WERI-Rb-1 (cell line): ENCODE data around the gene C1orf21.

Experiments used
- DNase-seq: peaks from one replicate; pipeline ENCODE4 v3.0.0-alpha.2; 2020
- H3K27ac ChIP-seq: fragments of 250-450 bp; sonication (Bioruptor Pico); 2 replicates; pipeline ENCODE4 v1.5.1; 2020; ENCODE audit warnings: mild to moderate bottlenecking, moderate library complexity
- H3K27me3 ChIP-seq: fragments of 250-450 bp; sonication (Bioruptor Pico); 2 replicates; pipeline ENCODE4 v1.5.1; 2021; ENCODE audit warnings: mild to moderate bottlenecking, low read depth, moderate library complexity; ENCODE audit not compliant: insufficient read depth, severe bottlenecking
- H3K36me3 ChIP-seq: fragments of 250-450 bp; sonication (Bioruptor Pico); 2 replicates; pipeline ENCODE4 v1.5.1; 2020; ENCODE audit warnings: mild to moderate bottlenecking, moderate library complexity
- H3K4me3 ChIP-seq: 2 replicates; pipeline ENCODE4 v1.5.1; 2011; ENCODE audit warnings: low read depth, mild to moderate bottlenecking, control low read depth, low read length
- H3K9me3 ChIP-seq: fragments of 250-450 bp; sonication (Bioruptor Pico); 2 replicates; pipeline ENCODE4 v1.5.1; 2021; ENCODE audit warnings: mild to moderate bottlenecking, moderate library complexity; ENCODE audit not compliant: severe bottlenecking
- TF ChIP-seq, protein P1 (sequence below): IDR thresholded peaks from 2 replicates; pipeline ENCODE4 v1.5.1; 2011; ENCODE audit warnings: low read depth, mild to moderate bottlenecking, control low read depth, inconsistent platforms, low read length

The C1orf21 gene

DNA sequence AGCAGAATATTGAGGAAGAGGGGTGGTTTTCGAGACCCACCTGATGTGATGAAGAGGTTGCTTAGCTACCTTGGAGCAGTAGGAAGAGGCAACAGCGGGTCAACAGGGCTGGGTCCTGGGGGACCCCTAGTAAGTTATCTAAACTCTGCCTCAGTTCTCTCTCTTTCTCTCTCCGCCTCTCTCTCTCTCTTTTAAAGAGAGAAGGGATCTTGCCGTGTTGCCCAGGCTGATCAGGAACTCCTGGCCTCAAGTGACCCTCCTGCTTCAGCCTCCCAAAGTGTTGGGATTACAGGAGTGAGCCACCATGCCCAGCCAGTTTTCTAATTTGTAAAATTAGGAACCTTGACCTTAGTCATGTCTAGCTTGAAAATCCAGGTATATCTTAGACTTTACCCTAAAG lies 77.9 kb downstream of the C1orf21 start:
- Histone ChIP-seq H3K36me3 (no peaks in the 10 kb centered on the region), H3K9me3 (no peaks in the 10 kb centered on the region), H3K27ac (no peak overlapping the region), H3K4me3 (no peak overlapping the region), H3K27me3 (no peaks in the 10 kb centered on the region)
- TF ChIP-seq, protein P1, sequence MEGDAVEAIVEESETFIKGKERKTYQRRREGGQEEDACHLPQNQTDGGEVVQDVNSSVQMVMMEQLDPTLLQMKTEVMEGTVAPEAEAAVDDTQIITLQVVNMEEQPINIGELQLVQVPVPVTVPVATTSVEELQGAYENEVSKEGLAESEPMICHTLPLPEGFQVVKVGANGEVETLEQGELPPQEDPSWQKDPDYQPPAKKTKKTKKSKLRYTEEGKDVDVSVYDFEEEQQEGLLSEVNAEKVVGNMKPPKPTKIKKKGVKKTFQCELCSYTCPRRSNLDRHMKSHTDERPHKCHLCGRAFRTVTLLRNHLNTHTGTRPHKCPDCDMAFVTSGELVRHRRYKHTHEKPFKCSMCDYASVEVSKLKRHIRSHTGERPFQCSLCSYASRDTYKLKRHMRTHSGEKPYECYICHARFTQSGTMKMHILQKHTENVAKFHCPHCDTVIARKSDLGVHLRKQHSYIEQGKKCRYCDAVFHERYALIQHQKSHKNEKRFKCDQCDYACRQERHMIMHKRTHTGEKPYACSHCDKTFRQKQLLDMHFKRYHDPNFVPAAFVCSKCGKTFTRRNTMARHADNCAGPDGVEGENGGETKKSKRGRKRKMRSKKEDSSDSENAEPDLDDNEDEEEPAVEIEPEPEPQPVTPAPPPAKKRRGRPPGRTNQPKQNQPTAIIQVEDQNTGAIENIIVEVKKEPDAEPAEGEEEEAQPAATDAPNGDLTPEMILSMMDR = no peak
- DNase-seq = no peak

DNA sequence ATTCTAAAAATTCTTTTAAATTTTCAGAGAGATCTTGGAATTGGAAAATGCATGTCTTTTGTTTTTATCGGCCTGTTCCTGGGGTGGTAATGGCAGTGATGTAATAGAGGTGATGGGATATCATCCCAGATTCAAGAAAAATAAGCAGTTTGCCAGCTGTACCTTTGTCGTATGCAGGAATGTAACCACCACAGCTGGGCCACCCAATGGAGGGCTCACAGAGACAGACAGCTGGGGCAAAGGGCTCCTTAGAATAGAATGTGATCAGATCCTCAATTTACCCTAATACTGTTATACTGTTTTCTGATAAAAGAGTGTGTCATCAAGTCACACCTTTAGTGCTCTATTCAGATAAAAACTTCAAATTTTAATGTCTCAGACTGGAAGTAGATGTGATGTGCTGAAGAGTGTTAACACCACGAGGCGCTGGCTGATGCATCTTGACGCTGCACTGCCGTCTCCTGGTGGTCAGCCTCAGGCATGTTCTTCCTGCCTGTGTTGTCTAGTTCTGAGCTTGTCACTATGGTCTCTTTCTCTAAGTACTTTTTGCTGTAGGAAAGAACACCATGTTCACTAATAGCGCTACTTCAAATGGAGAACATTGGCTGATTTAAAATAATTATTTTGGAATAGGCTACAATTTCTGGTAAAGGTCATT lies 78.8 kb downstream of the C1orf21 start:
- H3K36me3 ChIP-seq = no peaks in the 10 kb centered on the region
- no peak overlapping the region for H3K27ac ChIP-seq
- DNase-seq = no peak
- no peaks in the 10 kb centered on the region for H3K27me3 ChIP-seq
- no peak overlapping the region for H3K4me3 ChIP-seq
- no peaks in the 10 kb centered on the region for H3K9me3 ChIP-seq
- TF ChIP-seq, protein P1 = no peak

DNA sequence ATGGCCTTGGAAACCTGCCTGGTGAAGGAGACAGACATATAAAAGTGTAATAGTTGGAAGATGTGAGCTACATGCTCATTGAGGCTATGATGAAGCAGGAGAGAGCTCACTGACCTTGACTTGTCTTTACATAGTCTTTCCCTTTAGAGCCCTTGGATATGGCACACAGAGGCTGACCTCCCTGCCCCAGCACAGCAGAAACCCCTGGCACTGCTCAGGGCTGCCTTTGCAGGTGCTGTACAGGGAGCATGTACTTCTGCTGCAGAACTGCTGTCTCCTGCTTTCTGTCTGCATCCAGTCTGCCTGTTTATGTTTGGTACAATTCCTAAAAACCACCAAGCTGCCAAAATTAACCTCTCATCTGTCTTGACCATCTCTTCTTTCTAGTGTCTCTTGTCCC lies 80.5 kb downstream of the C1orf21 start:
- Histone ChIP-seq H3K27ac (no peak overlapping the region), H3K36me3 (no peaks in the 10 kb centered on the region), H3K9me3 (peaks cover 2% of the 10 kb centered on the region), H3K27me3 (no peaks in the 10 kb centered on the region), H3K4me3 (no peak overlapping the region)
- TF ChIP-seq, protein P1 = no peak
- no peak for DNase-seq

DNA sequence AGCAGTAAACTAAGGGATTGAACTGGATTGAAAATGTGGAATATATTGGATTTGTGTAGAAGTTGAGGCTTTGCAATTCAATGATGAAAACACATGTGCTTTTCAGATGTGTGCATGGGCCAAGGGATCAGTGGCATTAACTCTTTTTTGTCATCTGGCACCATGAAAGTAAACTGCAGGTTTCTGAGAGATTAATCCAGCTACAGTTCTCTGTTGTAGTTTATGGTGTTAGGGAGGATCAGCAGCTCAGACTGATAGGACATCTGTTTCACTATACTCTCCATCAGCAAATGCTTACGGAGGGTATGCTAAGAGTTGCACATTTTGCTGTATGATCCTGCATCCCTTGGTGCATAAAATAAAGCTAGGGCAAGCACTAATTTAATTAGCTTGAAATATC lies 82.6 kb downstream of the C1orf21 start:
- no peaks in the 10 kb centered on the region for H3K27me3 ChIP-seq
- peaks cover 13% of the 10 kb centered on the region for H3K9me3 ChIP-seq
- no peak overlapping the region for H3K4me3 ChIP-seq
- no peaks in the 10 kb centered on the region for H3K36me3 ChIP-seq
- peak; percentile 63 for DNase-seq
- TF ChIP-seq, protein P1 = no peak
- peak overlapping the region; percentile 77 for H3K27ac ChIP-seq

DNA sequence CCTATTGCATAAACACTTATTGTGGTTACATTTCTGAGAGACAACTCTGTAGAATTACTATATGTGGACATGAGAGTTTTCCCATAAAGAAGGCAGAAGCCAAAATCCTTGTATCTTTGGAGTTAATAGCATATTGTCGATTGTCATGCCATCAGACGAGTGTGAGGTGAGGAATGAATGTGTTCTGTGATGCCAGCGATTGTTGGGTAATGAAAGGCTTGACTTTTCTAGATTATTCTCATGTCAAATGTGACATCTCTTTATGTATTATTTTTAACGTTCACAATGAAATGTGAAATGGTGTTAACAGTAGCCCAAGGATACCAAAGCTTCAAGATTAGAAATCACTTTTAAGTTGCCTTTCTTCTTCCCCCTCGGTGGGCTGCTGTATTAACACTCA lies 84.9 kb downstream of the C1orf21 start:
- H3K27me3 ChIP-seq = no peaks in the 10 kb centered on the region
- H3K9me3 ChIP-seq = peaks cover 14% of the 10 kb centered on the region
- TF ChIP-seq, protein P1 = no peak
- no peak for DNase-seq
- no peaks in the 10 kb centered on the region for H3K36me3 ChIP-seq
- H3K27ac ChIP-seq = no peak overlapping the region
- no peak overlapping the region for H3K4me3 ChIP-seq

DNA sequence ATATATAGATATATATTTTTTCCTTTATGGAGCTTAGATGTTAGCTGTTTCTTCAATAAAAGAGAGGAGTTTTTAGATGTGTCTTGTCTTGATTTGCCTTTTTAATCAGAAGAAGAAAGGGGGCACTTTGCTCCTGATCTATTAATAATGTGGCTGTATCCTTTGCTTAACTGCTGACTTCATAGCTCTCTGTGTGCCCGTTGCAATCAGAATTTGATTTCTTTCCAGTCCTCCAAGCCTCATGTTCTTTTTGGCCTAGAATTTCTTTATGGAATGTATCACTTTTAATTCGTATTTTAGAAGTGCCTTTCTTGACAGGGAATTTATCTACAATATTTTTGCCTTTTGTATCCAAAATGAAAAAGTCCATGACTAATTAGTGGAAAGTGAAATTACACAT lies 85.3 kb downstream of the C1orf21 start:
- Histone ChIP-seq H3K36me3 (no peaks in the 10 kb centered on the region), H3K27ac (no peak overlapping the region), H3K9me3 (peaks cover 14% of the 10 kb centered on the region), H3K27me3 (no peaks in the 10 kb centered on the region), H3K4me3 (no peak overlapping the region)
- no peak for DNase-seq
- TF ChIP-seq, protein P1 = no peak
